Measurements from ENCODE around the gene CLDN22.
A peak's percentile ranks its signal among the peaks of the same experiment; 100 is the strongest.

The CLDN22 gene

GRCh38 chr4:183337833-183338232 lies 17.8 kb upstream of the CLDN22 start:
- H3K4me3 ChIP-seq (ENCODE audit: low read length), result no peak overlapping the region
- DNase-seq (ENCODE audit: low read depth), result no peak
- TF ChIP-seq, protein P1, sequence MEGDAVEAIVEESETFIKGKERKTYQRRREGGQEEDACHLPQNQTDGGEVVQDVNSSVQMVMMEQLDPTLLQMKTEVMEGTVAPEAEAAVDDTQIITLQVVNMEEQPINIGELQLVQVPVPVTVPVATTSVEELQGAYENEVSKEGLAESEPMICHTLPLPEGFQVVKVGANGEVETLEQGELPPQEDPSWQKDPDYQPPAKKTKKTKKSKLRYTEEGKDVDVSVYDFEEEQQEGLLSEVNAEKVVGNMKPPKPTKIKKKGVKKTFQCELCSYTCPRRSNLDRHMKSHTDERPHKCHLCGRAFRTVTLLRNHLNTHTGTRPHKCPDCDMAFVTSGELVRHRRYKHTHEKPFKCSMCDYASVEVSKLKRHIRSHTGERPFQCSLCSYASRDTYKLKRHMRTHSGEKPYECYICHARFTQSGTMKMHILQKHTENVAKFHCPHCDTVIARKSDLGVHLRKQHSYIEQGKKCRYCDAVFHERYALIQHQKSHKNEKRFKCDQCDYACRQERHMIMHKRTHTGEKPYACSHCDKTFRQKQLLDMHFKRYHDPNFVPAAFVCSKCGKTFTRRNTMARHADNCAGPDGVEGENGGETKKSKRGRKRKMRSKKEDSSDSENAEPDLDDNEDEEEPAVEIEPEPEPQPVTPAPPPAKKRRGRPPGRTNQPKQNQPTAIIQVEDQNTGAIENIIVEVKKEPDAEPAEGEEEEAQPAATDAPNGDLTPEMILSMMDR (conservative IDR thresholded peaks at IDR 0.05; ENCODE audit: low read depth, low read length), result no peak

- no peak for DNase-seq (ENCODE audit: low read depth)
- TF ChIP-seq, protein P1 (conservative IDR thresholded peaks at IDR 0.05; ENCODE audit: low read depth, low read length), result no peak
- no peak overlapping the region for H3K4me3 ChIP-seq (ENCODE audit: low read length)
These were observed 17.3 kb upstream of the CLDN22 start for GRCh38 chr4:183337349-183337748.

DNA sequence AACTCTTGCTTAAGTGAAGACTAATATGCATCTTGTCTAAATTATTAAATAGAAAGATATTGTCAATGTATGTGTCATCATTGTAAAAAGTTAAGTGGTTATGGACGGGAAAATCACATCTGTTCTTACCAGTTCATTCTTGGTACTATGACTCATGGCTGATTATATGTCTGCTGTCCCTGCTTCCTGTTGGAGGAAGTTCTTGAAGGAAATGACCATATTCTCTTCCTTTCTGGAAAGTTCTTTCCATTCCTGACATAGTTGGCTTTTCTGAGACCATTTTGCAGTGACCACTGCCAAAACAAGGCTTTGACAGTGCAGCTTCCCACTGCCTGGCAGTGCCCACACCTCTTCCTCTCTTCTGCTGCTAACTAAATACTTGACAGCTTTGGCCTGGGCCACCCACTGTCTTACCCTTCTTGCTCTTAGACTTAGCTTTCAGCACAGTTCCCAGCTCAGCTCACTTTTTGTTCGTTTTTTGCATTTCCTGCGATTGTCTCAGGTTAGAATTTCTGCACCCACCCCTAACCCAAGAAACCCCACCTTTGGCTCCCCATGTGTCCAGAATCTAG lies 15.4 kb upstream of the CLDN22 start:
- no peak overlapping the region for H3K4me3 ChIP-seq (ENCODE audit: low read length)
- DNase-seq (ENCODE audit: low read depth), result peak; percentile 46
- TF ChIP-seq, protein P1 (conservative IDR thresholded peaks at IDR 0.05; ENCODE audit: low read depth, low read length), result no peak

GRCh38 chr4:183333983-183334382 lies 13.9 kb upstream of the CLDN22 start:
- TF ChIP-seq, protein P1 (conservative IDR thresholded peaks at IDR 0.05; ENCODE audit: low read depth, low read length), result no peak
- DNase-seq (ENCODE audit: low read depth), result no peak
- H3K4me3 ChIP-seq (ENCODE audit: low read length), result no peak overlapping the region

- no peak for DNase-seq (ENCODE audit: low read depth)
- no peak overlapping the region for H3K4me3 ChIP-seq (ENCODE audit: low read length)
- TF ChIP-seq, protein P1 (conservative IDR thresholded peaks at IDR 0.05; ENCODE audit: low read depth, low read length), result no peak
These were observed 13.1 kb upstream of the CLDN22 start for GRCh38 chr4:183333202-183333601.

DNA sequence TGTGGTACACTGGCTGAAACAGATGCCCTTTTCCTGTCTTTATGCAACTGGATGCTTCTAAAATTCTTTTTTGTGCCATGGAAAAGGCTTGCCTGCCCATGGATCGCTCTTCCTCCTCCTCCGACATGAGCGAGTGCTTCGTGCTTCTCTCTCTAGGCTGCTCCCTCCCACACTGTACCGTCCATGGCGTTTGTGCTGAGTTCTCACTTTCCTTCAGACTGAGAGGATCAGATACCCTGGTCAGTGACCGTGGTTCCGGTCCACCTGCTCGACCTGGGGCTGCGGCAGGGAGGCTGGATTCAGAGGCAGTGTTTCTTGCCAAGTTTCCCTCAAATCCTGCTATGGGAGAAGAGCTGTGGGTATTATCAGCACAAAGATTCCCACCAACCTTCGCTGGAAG lies 12.4 kb upstream of the CLDN22 start:
- DNase-seq (ENCODE audit: low read depth), result no peak
- TF ChIP-seq, protein P1 (conservative IDR thresholded peaks at IDR 0.05; ENCODE audit: low read depth, low read length), result no peak
- no peak overlapping the region for H3K4me3 ChIP-seq (ENCODE audit: low read length)

- TF ChIP-seq, protein P1 (conservative IDR thresholded peaks at IDR 0.05; ENCODE audit: low read depth, low read length), result no peak
These were observed 10.8 kb upstream of the CLDN22 start for GRCh38 chr4:183330841-183331240.

More at GRCh38 chr4:183330841-183331240, 10.8 kb upstream of the CLDN22 start:
- no peak overlapping the region for H3K4me3 ChIP-seq (ENCODE audit: low read length)
- no peak for DNase-seq (ENCODE audit: low read depth)
